Breast epithelium (tissue), 4 donors: Measurements from ENCODE around the gene PRPF6. TPM values are rescaled to one million over a fixed set of nuclear protein-coding genes. Genes with fewer than 3 reads are reported as not detected.

ENCODE experiments used
- DNase-seq, 2 donors: peaks; one replicate each; pipeline ENCODE4 v3.0.0-alpha.2; 2019; ENCODE audit warnings: low spot score in 2 of 2
- H3K27ac ChIP-seq, 2 donors: fragments of 200-600 bp; sonication (generic) in 1 of 2; one replicate each; pipeline ENCODE4 v1.5.1; 2016 to 2019; ENCODE audit warnings: mild to moderate bottlenecking in 1 of 2
- H3K27me3 ChIP-seq, 2 donors: fragments of 200-600 bp; sonication (generic) in 1 of 2; one replicate each; pipeline versions ENCODE4 v1.5.1 to v1.6.0; 2017 to 2019; ENCODE audit warnings: control low read depth in 1 of 2, mild to moderate bottlenecking in 1 of 2
- H3K36me3 ChIP-seq: fragments of 200-600 bp; one replicate; pipeline ENCODE4 v1.5.1; 2019
- H3K4me1 ChIP-seq, 2 donors: fragments of 200-600 bp; sonication (generic); one replicate each; pipeline ENCODE4 v1.5.1; 2016 to 2019; ENCODE audit warnings: control low read depth in 1 of 2
- H3K4me3 ChIP-seq, 3 donors: fragments of 200-600 bp; sonication (generic); 1 replicate in 2 of 3; 2 replicates in 1 of 3; pipeline ENCODE4 v1.5.1; 2016 to 2019; ENCODE audit warnings: mild to moderate bottlenecking in 3 of 3, moderate library complexity in 2 of 3
- H3K9me3 ChIP-seq, 2 donors: fragments of 200-600 bp; sonication (generic) in 1 of 2; one replicate each; pipeline ENCODE4 v1.5.1; 2016 to 2019; ENCODE audit warnings: control low read depth in 1 of 2
- POLR2A ChIP-seq: fragments of 450-650 bp; IDR thresholded peaks from one replicate; pipeline ENCODE4 v1.6.1; 2016; ENCODE audit warnings: antibody characterized with exemption, mild to moderate bottlenecking, moderate library complexity
- POLR2AphosphoS5 ChIP-seq, 3 donors: sonication (generic); formaldehyde crosslinking; IDR thresholded peaks; one replicate each; pipeline ENCODE4 v1.6.1; 2017; ENCODE audit warnings: antibody characterized with exemption in 3 of 3
- intact Hi-C: fragments of 100-400 bp; cut with DNase I; formaldehyde crosslinking; loops from one replicate; pipeline ENCODE4 v1.15.1; 2023; ENCODE audit warnings: low total_unique reads
- total RNA-seq, 3 donors: library from RNA; depleted of rRNA; stranded (reverse); fragments of >200 nt; gene quantifications; one replicate each; pipeline ENCODE4 v1.1.0, GENCODE V29; 2016
- TF ChIP-seq, protein P1 (sequence below), 3 donors: fragments of 450-650 bp; IDR thresholded peaks; one replicate each; pipeline ENCODE4 v1.5.1; 2016 to 2017; ENCODE audit warnings: antibody characterized with exemption in 3 of 3, mild to moderate bottlenecking in 3 of 3, moderate library complexity in 3 of 3

PRPF6 gene
- total RNA-seq, 3 donors from 2014 or later, result 53.9 to 67.5 (median 59.6) TPM

DNA sequence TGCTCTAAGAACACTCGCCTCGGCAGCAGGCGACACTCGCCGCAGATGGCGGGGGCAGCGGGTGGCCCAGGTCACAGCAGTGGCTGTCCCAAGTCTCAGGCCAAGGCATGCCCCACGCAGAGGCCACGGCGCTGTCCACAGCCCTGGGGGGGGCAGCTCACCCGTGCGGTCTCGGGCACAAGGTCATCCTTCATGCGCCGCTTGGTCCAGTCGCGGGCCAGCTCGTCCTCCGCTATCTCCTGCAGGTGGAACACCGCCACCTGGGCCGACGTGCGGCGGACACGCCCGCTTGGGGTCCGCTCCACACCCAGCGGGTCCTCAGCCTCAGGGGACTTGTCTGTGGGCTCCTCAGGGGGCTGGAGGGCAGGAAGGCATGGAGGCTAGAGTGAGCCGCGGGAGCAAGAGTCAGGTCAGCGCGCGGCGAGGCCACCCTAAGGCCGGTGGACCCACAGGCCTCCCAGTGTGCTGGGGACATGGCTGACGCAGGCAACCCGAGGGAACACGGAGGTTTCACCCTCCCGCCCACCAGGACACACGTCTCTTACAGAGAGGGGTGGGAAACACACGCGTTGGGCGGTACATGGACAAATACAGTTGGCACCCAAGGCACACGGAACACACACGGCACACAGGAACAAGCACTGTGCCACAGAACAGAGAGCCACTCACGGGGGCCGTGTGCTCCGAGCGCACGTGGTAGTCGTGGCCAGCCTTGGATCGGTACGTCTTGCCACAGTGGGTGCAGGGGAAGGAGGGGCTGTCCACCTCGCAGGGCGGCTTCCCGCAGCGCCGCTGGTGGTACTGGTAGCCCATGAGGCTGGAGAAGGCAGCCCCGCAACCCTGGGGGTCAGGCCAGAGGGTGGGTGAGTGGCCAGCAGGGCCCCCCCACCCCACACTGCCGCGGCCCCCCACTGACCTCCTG is 18.2 kb upstream of the PRPF6 start:
- TF ChIP-seq POLR2A (no peak), POLR2AphosphoS5 (IDR thresholded peaks at IDR 0.05) (no peak)
- TF ChIP-seq, protein P1, sequence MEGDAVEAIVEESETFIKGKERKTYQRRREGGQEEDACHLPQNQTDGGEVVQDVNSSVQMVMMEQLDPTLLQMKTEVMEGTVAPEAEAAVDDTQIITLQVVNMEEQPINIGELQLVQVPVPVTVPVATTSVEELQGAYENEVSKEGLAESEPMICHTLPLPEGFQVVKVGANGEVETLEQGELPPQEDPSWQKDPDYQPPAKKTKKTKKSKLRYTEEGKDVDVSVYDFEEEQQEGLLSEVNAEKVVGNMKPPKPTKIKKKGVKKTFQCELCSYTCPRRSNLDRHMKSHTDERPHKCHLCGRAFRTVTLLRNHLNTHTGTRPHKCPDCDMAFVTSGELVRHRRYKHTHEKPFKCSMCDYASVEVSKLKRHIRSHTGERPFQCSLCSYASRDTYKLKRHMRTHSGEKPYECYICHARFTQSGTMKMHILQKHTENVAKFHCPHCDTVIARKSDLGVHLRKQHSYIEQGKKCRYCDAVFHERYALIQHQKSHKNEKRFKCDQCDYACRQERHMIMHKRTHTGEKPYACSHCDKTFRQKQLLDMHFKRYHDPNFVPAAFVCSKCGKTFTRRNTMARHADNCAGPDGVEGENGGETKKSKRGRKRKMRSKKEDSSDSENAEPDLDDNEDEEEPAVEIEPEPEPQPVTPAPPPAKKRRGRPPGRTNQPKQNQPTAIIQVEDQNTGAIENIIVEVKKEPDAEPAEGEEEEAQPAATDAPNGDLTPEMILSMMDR (IDR thresholded peaks at IDR 0.05), result no peak
- peaks cover 0 to 15% of the 10 kb centered on the region in 2 donors for H3K9me3 ChIP-seq
- no peak overlapping the region for H3K4me3 ChIP-seq
- H3K27ac ChIP-seq, result no peak overlapping the region
- H3K36me3 ChIP-seq, result peaks cover 8% of the 10 kb centered on the region
- peaks cover 2 to 3% of the 10 kb centered on the region in 2 donors for H3K4me1 ChIP-seq
- intact Hi-C loops, result no loop called here
- DNase-seq, result no peak
- H3K27me3 ChIP-seq, result no peaks in the 10 kb centered on the region

DNA sequence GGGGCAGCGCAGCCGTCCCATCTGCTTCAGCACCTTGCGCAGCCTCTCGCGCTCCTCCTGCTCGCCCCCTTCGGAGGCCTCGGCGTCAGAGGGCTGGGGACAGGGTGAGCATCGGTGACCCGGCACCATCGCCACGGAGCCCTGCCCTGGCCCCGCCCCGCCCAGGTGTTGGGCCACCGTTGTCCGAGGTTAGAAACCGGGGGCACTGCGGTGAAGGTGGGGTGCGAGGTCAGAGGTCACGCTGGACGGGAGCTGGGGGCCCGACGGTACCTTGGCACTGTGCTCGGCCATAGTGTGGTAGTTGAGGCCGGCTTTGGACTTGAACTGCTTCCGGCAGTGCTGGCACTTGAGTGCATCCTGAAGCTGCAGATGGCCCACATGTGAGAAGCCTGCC is 17.6 kb upstream of the PRPF6 start:
- DNase-seq, result no peak
- intact Hi-C loops, result no loop called here
- peaks cover 0 to 3% of the 10 kb centered on the region in 2 donors for H3K4me1 ChIP-seq
- no peaks in the 10 kb centered on the region for H3K27me3 ChIP-seq
- H3K36me3 ChIP-seq, result peaks cover 8% of the 10 kb centered on the region
- TF ChIP-seq POLR2A (no peak), POLR2AphosphoS5 (IDR thresholded peaks at IDR 0.05) (no peak)
- TF ChIP-seq, protein P1 (IDR thresholded peaks at IDR 0.05), result no peak
- H3K9me3 ChIP-seq, result peaks cover 0 to 15% of the 10 kb centered on the region in 2 donors
- no peak overlapping the region for H3K27ac ChIP-seq
- H3K4me3 ChIP-seq, result no peak overlapping the region

DNA sequence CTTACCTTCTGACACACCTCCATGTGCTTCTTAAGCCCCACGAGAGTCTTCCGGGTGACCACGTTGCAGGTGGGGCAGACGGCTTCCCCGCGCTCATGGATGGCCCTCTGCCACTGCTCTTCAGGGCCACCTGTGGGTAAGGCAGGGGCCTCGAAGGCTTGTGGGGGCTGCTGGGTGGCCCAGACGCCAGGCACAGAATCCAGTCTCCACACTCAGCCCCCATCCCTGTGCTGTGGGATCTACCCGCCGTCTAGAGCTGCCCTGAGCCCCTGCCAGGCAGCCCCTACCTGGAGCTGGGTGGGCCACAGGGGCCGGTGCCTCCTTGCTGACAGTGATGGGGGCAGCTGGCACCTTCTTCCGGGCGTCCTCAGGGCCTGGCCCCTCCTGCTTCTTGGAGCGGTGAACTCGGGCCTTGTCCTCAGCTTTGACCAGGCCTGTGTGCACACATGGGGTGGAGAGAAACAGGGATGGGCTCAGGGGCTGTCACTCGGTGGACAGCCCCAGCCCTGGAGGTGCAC is 17.1 kb upstream of the PRPF6 start:
- DNase-seq, result no peak
- Histone ChIP-seq H3K27ac (no peak overlapping the region), H3K4me1 (peaks cover 0 to 8% of the 10 kb centered on the region in 2 donors), H3K27me3 (no peaks in the 10 kb centered on the region), H3K9me3 (peaks cover 0 to 15% of the 10 kb centered on the region in 2 donors), H3K36me3 (peaks cover 8% of the 10 kb centered on the region), H3K4me3 (no peak overlapping the region)
- intact Hi-C loops, result no loop called here
- TF ChIP-seq POLR2A (no peak), POLR2AphosphoS5 (IDR thresholded peaks at IDR 0.05) (no peak)
- TF ChIP-seq, protein P1 (IDR thresholded peaks at IDR 0.05), result no peak

DNA sequence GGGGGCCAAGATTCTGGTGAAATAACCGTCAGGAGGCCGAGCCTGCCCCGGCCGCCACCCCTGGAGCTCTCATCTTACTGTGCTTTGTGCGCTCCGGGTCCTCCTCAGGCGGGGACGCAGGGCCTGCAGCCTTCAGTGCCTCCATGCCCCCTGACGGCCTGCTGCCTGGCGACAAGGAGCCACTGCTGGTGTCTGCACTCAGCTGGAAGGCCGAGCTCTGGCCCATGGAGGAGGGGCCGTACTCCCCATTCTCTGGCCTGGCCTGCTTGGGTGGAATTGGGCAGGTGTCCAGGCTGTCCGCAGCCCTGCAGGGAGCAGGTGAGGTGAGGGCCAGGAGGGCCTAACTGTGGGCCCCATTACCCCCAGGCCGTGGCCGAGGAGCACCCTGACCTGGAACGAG is 16.5 kb upstream of the PRPF6 start:
- DNase-seq, result no peak
- TF ChIP-seq, protein P1 (IDR thresholded peaks at IDR 0.05), result no peak
- TF ChIP-seq POLR2A (no peak), POLR2AphosphoS5 (IDR thresholded peaks at IDR 0.05) (no peak)
- H3K27me3 ChIP-seq, result no peaks in the 10 kb centered on the region
- H3K27ac ChIP-seq, result no peak overlapping the region
- peaks cover 8% of the 10 kb centered on the region for H3K36me3 ChIP-seq
- peaks cover 0 to 15% of the 10 kb centered on the region in 2 donors for H3K9me3 ChIP-seq
- H3K4me1 ChIP-seq, result peaks cover 0 to 10% of the 10 kb centered on the region in 2 donors
- intact Hi-C loops, result no loop called here
- H3K4me3 ChIP-seq, result no peak overlapping the region
